GM19463 (cell line): ENCODE results near the gene GTPBP3.

Experiments used
- ATAC-seq: cut with Tn5 transposase; IDR thresholded peaks from one replicate; pipeline ENCODE4 v1.9.1; 2021; ENCODE audit warnings: mild to moderate bottlenecking, moderate library complexity; ENCODE audit not compliant: unreplicated experiment

Gene GTPBP3

GRCh38 chr19:17307876-17308377, 29.4 kb upstream of the GTPBP3 start:
- no peak for ATAC-seq

DNA sequence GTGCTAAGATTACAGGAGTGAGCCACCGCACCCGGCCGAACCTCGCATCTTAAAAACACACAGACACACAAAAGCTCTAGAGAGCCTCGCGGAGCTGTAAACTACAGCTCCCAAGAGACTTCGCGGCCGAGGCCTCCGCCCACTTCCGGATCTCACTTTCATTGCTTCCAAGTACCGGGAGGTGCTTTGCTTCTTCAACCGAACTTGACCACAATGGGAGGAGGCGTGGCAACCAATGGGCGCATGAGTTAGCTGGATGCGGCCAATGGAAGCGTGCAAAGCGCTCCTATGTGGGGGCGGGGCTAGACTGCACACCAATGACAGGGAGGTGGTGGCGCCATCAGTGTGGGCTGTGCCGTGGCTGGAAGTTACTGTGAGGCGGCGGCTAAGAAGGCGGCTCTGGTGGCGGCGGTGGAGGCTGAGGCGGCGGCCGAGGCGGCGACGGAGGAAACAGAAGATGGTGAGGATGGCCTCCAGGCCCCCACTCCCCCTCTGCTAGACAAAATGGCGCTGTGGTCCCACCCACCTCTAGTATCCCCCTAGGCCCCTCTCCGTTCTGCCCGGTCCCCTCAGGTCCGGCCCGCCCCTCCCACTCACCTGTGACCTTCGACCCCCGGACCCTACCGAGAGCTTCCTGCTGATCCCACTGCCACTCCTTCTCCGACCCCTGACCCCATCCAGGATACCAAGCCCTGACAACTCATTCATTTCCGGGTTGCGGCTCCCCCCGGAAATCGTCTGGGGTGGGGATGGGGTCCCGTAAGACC, 28.0 kb upstream of the GTPBP3 start, which contains the start of gene DDA1:
TSS of gene DDA1 (plus strand) at position 366 of the 767 bp plus-strand sequence. CDS start at position 458, 92 bp downstream.
- peak; percentile 68 for ATAC-seq

DNA sequence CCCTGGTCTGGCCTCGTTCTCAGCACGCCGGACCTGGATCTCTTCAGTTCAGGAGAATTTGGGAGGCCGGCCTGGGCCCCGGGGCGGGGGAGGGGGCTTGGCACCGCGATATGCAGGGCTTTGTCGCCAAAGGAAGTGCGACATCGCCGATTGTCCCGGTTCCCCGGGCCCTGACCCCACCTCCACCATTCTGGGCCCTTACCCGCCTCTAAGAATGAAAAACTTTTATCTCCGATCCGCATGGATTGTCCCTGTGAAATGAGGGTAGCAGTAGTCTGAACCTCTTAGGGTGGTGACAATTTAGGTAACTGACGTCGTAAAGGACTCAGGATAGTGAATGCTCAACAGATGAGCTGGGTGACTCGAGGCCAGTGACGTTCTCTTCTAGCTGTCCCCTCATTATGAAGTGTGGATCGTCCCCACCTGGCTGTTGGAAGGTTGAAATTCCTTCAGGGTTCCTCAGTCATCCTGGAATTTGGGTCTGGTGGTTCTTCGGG, 27.3 kb upstream of the GTPBP3 start:
- ATAC-seq = no peak

DNA sequence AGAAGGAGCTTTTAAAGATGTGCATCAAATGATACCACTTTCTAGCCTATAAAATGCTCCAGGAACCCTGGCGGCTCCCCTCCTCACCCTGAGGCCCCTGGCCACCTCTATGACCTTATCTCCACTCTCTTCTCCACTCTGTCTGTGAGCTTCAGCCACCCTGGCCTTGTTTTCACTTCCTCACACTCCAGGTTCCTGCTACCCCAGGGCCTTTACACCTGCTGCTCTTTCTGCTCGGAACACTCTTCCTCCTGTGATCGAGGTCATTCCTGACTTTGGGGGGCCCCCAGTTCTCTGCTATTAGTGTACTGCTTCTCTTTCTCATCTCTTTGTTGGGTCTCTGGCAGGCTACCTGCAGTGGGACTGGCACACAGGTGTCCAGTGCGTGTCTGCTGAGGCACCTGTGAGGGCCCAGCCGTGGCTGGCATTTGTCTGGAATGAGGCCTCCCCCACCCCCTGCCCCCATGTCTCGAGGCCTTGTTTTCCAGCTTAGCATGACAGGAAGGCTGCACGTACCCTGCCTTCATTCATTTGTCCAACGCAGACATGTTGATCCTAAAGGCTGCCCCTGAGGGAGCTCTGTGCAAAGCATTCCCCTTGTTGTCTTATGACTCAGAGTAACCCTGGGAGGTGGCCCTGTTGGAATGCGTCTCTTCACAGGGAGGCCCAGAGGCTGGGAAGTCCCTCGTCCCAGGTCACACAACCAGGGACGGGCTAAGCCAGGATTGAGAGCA, 25.7 kb upstream of the GTPBP3 start:
- no peak for ATAC-seq

- ATAC-seq = no peak
Observed at GRCh38 chr19:17312189-17313113, 24.9 kb upstream of the GTPBP3 start.

DNA sequence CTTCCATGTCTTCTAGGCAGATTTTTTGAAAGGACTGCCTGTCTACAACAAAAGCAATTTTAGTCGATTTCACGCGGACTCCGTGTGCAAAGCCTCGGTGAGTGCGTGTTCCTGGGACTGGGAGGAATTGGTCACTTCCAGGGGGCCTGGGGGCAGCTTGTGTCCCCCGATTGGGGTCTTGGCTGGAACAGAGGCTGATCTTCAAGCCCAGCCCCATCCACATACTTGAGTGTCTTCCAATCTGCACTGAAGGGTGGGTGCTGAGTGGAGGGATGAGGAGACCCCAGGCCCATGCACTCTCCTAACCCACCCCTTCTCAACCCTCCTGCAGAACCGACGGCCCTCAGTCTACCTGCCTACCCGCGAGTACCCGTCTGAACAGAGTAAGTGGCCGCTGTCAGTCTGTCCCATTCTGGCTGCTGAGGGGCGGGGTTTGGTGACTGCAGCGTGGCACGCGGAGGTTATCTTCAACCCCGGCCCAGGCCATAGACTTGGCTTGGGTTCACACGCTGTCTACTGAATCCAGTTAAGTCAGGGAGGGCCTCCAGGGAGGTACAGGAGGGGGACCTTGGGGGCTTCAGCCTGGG, 23.3 kb upstream of the GTPBP3 start:
- ATAC-seq = no peak

- ATAC-seq = no peak
Observed at GRCh38 chr19:17318966-17319365, 18.4 kb upstream of the GTPBP3 start.

DNA sequence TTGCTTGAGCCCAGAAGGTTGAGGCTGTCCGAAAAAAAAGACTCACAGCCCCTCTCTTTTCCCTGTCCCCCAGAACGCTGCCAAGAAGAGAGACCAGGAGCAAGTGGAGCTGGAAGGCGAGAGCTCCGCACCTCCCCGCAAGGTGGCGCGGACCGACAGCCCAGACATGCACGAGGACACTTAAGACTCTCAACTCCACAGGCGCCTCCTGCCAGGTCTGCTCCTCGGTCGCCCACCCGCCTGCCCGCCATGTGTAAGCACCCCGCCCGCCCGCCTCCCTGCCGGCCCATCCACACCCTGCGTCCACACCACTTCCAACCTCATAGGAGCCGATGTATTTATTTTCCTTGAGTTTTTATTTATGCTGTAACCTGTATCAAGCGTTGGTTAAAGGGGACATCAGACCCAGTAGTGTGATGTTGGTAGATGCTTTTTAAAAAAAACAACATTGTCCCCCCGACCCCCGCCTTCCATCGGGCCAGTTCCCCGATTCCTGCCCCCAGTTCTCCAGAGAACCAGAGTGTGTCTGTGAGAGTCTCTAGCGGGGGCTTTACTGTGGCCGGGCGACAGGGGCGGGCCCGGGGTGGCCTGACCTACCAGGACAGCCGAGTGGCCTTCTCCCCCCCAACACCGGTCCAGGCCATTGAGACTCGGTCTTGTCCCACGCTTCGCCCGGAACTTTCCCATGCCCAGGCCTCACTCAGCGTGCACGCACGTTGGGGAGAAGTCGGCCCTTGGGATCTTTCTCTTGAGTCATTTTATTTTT, 17.7 kb upstream of the GTPBP3 start:
- ATAC-seq = no peak

DNA sequence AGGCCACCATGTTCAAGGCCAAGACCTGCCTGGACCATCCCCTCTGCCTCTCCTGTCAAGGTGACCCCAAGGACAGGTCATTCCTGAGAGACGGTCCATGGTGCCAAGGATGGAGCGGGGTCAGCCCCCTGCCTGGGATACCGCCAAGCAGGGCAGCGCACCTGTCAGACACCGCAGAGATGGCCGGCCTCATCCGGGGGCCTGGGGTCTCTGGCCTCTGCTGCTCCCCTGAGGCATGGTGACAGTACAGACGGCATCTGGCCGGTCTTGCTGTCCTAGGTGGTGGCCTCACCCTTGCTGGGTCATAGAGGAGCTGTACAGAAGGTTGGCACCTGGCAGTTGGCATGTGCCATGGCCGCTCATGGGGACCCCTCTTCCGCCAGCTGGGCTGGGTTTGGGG, 16.9 kb upstream of the GTPBP3 start:
- ATAC-seq = no peak

- no peak for ATAC-seq
Observed at GRCh38 chr19:17321655-17322489, 15.5 kb upstream of the GTPBP3 start.

GRCh38 chr19:17322854-17323253, 14.5 kb upstream of the GTPBP3 start:
- no peak for ATAC-seq

DNA sequence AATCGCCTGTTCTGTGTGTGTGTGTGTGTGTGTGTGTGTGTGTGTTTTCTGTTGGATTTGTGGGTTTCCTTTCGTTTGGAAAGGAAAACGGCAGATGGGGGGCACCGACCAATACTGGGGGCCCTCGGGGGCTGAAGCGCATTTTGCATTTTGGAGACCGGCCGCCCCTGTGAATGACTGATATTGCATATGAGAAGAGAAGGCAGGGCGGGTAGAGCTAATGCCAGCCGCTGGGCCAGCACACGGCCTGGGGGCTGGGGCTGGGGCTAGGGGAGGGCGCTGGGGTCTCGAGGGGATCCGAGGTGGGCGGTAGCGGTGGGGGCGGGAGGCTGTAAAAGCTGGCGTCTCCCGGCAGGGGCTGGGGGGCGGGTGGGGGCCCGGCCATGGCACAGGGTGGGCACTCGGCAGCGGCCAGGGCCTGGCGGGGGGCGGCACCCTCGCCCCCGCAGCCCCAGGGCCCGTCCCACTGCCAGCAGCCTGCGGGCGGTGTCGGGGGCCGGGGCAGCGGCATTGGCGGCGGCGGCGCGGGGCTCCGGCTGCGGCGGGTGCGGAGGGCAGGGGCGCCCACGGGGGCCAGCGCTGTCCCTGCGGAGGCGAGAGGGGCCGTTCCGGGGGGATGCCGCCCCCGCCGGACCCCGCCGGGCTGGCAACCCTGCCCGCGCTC, 13.9 kb upstream of the GTPBP3 start:
- ATAC-seq = no peak

- no peak for ATAC-seq
Observed at GRCh38 chr19:17323964-17324332, 13.4 kb upstream of the GTPBP3 start.

DNA sequence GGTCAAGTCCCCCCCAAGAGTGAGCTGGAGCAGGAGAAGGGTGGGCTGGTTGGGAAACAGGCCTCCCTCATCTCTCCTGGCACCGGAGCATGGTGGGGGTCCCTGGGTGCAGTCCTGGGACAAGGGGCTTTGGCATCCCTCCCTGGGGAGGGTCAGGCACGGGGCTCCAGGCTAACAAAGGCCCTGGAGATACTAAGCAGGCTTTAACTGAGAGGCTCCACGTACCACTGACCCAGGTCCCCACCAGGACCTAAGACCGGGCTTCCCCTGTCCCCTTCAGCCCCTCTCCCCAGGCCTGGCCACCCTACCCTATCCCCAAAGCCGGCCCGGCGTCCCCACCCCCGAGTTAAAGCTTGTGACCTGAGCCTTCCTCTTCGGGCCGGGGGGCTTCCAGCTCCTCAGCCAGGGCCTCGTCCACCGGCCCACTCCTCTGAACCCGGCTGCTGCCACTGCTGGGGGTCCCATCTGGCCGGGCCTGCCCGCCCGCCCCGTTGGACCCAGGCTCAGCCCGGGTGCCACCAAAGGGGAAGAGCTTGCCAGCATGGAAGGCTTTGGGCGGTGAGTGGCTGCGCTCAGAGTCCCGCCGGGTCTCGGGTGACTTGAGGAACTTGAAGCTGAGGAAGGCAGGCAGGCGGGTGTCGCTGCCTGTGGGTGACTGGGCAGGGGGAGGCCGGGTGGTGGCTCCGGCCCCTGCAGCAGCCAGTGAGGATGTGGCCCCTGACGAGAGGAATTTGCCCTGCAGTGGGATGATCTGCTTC, 12.8 kb upstream of the GTPBP3 start:
- no peak for ATAC-seq

- ATAC-seq = no peak
Observed at GRCh38 chr19:17325133-17325532, 12.2 kb upstream of the GTPBP3 start.

DNA sequence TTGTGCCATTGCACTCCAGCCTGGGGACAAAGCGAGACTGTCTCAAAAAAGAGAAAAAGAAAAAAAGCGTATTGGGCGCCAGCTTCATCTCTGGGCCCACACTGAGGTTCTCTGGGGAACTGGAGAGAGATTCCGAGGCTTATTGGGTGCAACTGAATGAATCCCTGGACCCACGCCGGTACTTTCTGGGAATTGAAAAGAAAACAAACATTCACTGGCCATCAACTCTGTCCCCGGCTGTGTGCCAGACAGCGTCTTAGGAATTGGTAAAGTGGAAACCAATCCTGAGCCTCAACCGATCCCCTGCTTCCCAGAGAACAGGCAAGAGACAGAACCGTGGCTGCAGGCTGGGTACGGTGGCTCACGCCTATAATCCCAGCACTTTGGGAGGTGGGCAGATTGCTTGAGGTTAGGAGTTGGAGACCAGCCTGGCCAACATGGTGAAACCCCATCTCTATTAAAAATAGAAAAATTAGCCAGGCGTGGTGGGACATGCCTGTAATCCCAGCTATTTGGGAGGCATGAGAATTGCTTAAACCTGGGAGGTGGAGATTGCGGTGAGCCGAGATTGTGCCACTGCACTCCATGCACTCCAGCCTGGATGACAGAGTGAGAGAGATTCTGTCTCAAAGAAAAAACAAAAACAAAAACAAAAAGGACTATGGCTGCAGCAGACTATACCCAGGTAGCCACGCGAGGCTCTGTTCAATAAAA, 11.3 kb upstream of the GTPBP3 start:
- ATAC-seq = no peak

- no peak for ATAC-seq
Observed at GRCh38 chr19:17326595-17326966, 10.8 kb upstream of the GTPBP3 start.
